Adrenal gland (tissue), 5 donors: ENCODE data around the gene C8B.

Experiments
- POLR2A ChIP-seq, 2 donors: fragments of 450-650 bp; IDR thresholded peaks; one replicate each; pipeline ENCODE4 v1.6.1; 2017; ENCODE audit warnings: antibody characterized with exemption in 2 of 2, mild to moderate bottlenecking in 2 of 2, moderate library complexity in 1 of 2
- TF ChIP-seq, protein P1 (sequence below), 6 experiments: fragments of 450-650 bp in 4 of 6; fragments of 200-600 bp in 2 of 6; sonication (generic) in 1 of 6; IDR thresholded peaks; 1 replicate in 5 of 6; 2 replicates in 1 of 6; pipeline versions ENCODE4 v1.5.1 to v1.8.0; 2016 to 2021; ENCODE audit warnings: antibody characterized with exemption in 6 of 6, mild to moderate bottlenecking in 2 of 6, moderate library complexity in 1 of 6
- donor health status: DM: no; HTN: no; CAD: no.

DNA sequence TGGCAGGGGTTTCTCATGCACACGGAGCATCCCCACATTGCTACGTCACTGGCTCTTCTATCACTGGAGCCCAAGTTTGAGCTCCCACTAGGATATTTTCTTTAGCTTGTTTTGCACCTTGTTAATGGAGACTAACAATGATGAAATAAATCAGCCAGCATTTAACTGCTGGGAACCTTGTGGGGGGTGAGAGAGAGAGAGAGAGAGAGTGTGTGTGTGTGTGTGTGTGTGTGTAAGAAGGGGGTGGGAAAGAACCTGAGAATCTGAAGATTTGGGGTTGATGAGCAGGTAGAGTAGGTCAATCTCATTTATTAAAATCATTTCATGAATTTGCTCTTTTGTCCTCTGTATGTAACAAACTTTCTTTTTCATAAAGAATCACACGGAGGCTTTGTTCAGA, 624 bp downstream of the C8B start:
- TF ChIP-seq, protein P1, sequence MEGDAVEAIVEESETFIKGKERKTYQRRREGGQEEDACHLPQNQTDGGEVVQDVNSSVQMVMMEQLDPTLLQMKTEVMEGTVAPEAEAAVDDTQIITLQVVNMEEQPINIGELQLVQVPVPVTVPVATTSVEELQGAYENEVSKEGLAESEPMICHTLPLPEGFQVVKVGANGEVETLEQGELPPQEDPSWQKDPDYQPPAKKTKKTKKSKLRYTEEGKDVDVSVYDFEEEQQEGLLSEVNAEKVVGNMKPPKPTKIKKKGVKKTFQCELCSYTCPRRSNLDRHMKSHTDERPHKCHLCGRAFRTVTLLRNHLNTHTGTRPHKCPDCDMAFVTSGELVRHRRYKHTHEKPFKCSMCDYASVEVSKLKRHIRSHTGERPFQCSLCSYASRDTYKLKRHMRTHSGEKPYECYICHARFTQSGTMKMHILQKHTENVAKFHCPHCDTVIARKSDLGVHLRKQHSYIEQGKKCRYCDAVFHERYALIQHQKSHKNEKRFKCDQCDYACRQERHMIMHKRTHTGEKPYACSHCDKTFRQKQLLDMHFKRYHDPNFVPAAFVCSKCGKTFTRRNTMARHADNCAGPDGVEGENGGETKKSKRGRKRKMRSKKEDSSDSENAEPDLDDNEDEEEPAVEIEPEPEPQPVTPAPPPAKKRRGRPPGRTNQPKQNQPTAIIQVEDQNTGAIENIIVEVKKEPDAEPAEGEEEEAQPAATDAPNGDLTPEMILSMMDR (IDR thresholded peaks at IDR 0.05) = no peak
- TF ChIP-seq POLR2A (IDR thresholded peaks at IDR 0.05) = no peak
